Forelimb muscle (tissue), 1 donor: Measurements from ENCODE around the gene KDM1B. TPM values are rescaled to one million over a fixed set of nuclear protein-coding genes. Genes with fewer than 3 reads are reported as not detected.

Source experiments
- DNase-seq: peaks from one replicate; pipeline ENCODE4 v3.0.0-alpha.2; 2013; ENCODE audit warnings: low read depth
- polyA plus RNA-seq: library from polyadenylated mRNA; unstranded; fragments of 120-200 nt; gene quantifications from one replicate; pipeline ENCODE4 v1.2.1, GENCODE V29; 2013; ENCODE audit not compliant: insufficient read length

Gene KDM1B
- polyA plus RNA-seq, 1 donor = 28.3 TPM

- DNase-seq = no peak
Observed at GRCh38 chr6:18263418-18264218, 108.4 kb downstream of the KDM1B start.

GRCh38 chr6:18264219-18264922 lies 109.1 kb downstream of the KDM1B start, which contains the start of gene DEK:
Gene DEK (minus strand): TSS chr6:18264530. CDS start chr6:18263987, 543 bp downstream.
- DNase-seq = no peak

- DNase-seq = no peak
Observed at GRCh38 chr6:18264923-18265377, 109.7 kb downstream of the KDM1B start.

- no peak for DNase-seq
Observed at GRCh38 chr6:18265787-18266522, 110.7 kb downstream of the KDM1B start.

- no peak for DNase-seq
Observed at GRCh38 chr6:18266523-18266912, 111.3 kb downstream of the KDM1B start.

GRCh38 chr6:18268066-18268465 lies 112.8 kb downstream of the KDM1B start:
- DNase-seq = no peak

GRCh38 chr6:18269253-18269652 lies 114.0 kb downstream of the KDM1B start:
- DNase-seq = no peak

- DNase-seq = no peak
Observed at GRCh38 chr6:18269717-18270116, 114.5 kb downstream of the KDM1B start.

DNA sequence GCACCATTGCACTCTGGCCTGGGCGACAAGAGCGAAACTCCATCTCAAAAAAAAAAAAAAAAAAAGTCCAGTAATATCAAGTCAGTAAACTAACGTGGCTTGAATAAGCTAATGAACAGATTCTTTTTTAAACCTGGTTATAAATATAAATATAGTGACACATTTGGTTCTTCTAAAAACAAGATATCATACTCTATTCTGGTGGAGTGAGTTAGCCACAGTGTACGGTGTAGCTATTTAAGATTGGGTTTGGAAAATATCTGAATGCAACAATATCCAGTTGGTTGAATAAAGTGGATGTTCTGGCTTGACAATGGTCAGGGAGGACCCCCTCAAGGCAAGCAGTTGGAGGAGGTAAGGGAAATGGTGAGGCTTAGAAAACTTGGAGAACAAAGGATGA lies 115.0 kb downstream of the KDM1B start:
- no peak for DNase-seq

Other genes with a start within 250 kb of the KDM1B start
- 34.1 TPM for gene KIF13A, start 167.8 kb upstream of the KDM1B start, polyA plus RNA-seq
- 2.8 TPM for gene NHLRC1, start 32.7 kb upstream of the KDM1B start, polyA plus RNA-seq
- 5.4 TPM for gene TPMT, start 345 bp upstream of the KDM1B start, polyA plus RNA-seq
- gene DEK, start 109.1 kb downstream of the KDM1B start, polyA plus RNA-seq = 105 TPM
- 10.6 TPM for gene RNF144B, start 231.9 kb downstream of the KDM1B start, polyA plus RNA-seq